Activated CD4-positive, alpha-beta T cell treated with anti-CD3 and anti-CD28 coated beads, Interleukin-2, amount 10 ng/mL, durations not matched to agents 7 days and 5 days (primary cell): ENCODE data around the gene OSBP2. TPM values are rescaled to one million over a fixed set of nuclear protein-coding genes. Genes with fewer than 3 reads are reported as not detected.

Experiments used
- CTCF ChIA-PET: fragments of 350-600 bp; sonication (Branson Sonifier 250); formaldehyde crosslinking; loops from one replicate; lab custom pipeline; 2021; ENCODE audit warnings: antibody characterized with exemption; lab: Charles Lee
- POLR2A ChIA-PET: fragments of 350-600 bp; sonication (Branson Sonifier 250); formaldehyde crosslinking; loops from one replicate; lab custom pipeline; 2021; ENCODE audit warnings: antibody characterized with exemption; lab: Charles Lee
- DNase-seq: peaks from one replicate; pipeline ENCODE4 v3.0.0-alpha.2; 2020
- H3K27ac Mint-ChIP-seq: one replicate; pipeline ENCODE4 v1.8.0; 2021; ENCODE audit warnings: mild to moderate bottlenecking, moderate library complexity, mixed read lengths
- H3K27me3 Mint-ChIP-seq: one replicate; pipeline ENCODE4 v1.8.0; 2021; ENCODE audit warnings: mixed read lengths
- H3K36me3 Mint-ChIP-seq: one replicate; pipeline ENCODE4 v1.8.0; 2021; ENCODE audit warnings: low read depth, mixed read lengths
- H3K4me1 Mint-ChIP-seq: one replicate; pipeline ENCODE4 v1.8.0; 2021; ENCODE audit warnings: mixed read lengths
- H3K4me3 Mint-ChIP-seq: one replicate; pipeline ENCODE4 v1.8.0; 2021; ENCODE audit warnings: mild to moderate bottlenecking, moderate library complexity, mixed read lengths
- H3K9me3 Mint-ChIP-seq: one replicate; pipeline ENCODE4 v1.8.0; 2021; ENCODE audit warnings: mixed read lengths
- total RNA-seq, 2 experiments: library from RNA; stranded (reverse); gene quantifications; one replicate each; pipeline ENCODE4 v1.2.3, GENCODE V29; 2021

OSBP2 gene
- total RNA-seq, 2 experiments from 2014 or later: 1.1 TPM

- Mint-ChIP-seq H3K36me3 (no peaks in the 10 kb centered on the region), H3K27ac (no peak overlapping the region), H3K4me3 (no peak overlapping the region), H3K9me3 (no peaks in the 10 kb centered on the region), H3K4me1 (peaks cover 2% of the 10 kb centered on the region), H3K27me3 (peaks cover 15% of the 10 kb centered on the region)
- ChIA-PET CTCF (interaction anchor here (0.5 kb wide), 1 partner anchor 92 kb away, joined by 4 read pairs; no protein-coding TSS in a partner anchor), POLR2A (no interaction called here)
- no peak for DNase-seq
Measured at GRCh38 chr22:30827646-30828045, 133.0 kb downstream of the OSBP2 start.

GRCh38 chr22:30828187-30829155, 133.8 kb downstream of the OSBP2 start:
- CTCF ChIA-PET: interaction anchor here (0.5 kb wide), 1 partner anchor 92 kb away, joined by 4 read pairs; no protein-coding TSS in a partner anchor
- POLR2A ChIA-PET: no interaction called here

GRCh38 chr22:30829901-30830550, 135.4 kb downstream of the OSBP2 start:
- no peak for DNase-seq
- Mint-ChIP-seq H3K27ac (no peak overlapping the region), H3K4me1 (no peaks in the 10 kb centered on the region), H3K27me3 (peaks cover 5% of the 10 kb centered on the region), H3K4me3 (no peak overlapping the region), H3K9me3 (no peaks in the 10 kb centered on the region), H3K36me3 (no peaks in the 10 kb centered on the region)
- ChIA-PET POLR2A (no interaction called here), CTCF (no interaction called here)

More at GRCh38 chr22:30828187-30829155, 133.8 kb downstream of the OSBP2 start:
- H3K27me3 Mint-ChIP-seq: peaks cover 10% of the 10 kb centered on the region
- H3K9me3 Mint-ChIP-seq: no peaks in the 10 kb centered on the region
- H3K27ac Mint-ChIP-seq: no peak overlapping the region
- no peaks in the 10 kb centered on the region for H3K36me3 Mint-ChIP-seq
- no peak for DNase-seq
- H3K4me1 Mint-ChIP-seq: no peaks in the 10 kb centered on the region
- no peak overlapping the region for H3K4me3 Mint-ChIP-seq

GRCh38 chr22:30830907-30831306, 136.2 kb downstream of the OSBP2 start:
- DNase-seq: no peak
- no peaks in the 10 kb centered on the region for H3K9me3 Mint-ChIP-seq
- peaks cover 5% of the 10 kb centered on the region for H3K27me3 Mint-ChIP-seq
- POLR2A ChIA-PET: no interaction called here
- H3K4me3 Mint-ChIP-seq: no peak overlapping the region
- no peaks in the 10 kb centered on the region for H3K36me3 Mint-ChIP-seq
- H3K27ac Mint-ChIP-seq: no peak overlapping the region
- no peaks in the 10 kb centered on the region for H3K4me1 Mint-ChIP-seq
- CTCF ChIA-PET: no interaction called here

GRCh38 chr22:30832407-30832987, 137.8 kb downstream of the OSBP2 start:
- POLR2A ChIA-PET: no interaction called here
- no peak overlapping the region for H3K27ac Mint-ChIP-seq
- no peak overlapping the region for H3K4me3 Mint-ChIP-seq
- H3K36me3 Mint-ChIP-seq: no peaks in the 10 kb centered on the region
- H3K4me1 Mint-ChIP-seq: no peaks in the 10 kb centered on the region
- CTCF ChIA-PET: no interaction called here
- DNase-seq: no peak
- H3K9me3 Mint-ChIP-seq: no peaks in the 10 kb centered on the region
- H3K27me3 Mint-ChIP-seq: peaks cover 5% of the 10 kb centered on the region

GRCh38 chr22:30833322-30833721, 138.6 kb downstream of the OSBP2 start:
- H3K4me1 Mint-ChIP-seq: no peaks in the 10 kb centered on the region
- no peak overlapping the region for H3K4me3 Mint-ChIP-seq
- H3K27me3 Mint-ChIP-seq: peaks cover 5% of the 10 kb centered on the region
- ChIA-PET CTCF (interaction anchor here (0.6 kb wide), 1 partner anchor 877 kb away, joined by 4 read pairs; no protein-coding TSS in a partner anchor), POLR2A (no interaction called here)
- peaks cover under 1% of the 10 kb centered on the region for H3K9me3 Mint-ChIP-seq
- no peaks in the 10 kb centered on the region for H3K36me3 Mint-ChIP-seq
- no peak overlapping the region for H3K27ac Mint-ChIP-seq
- DNase-seq: no peak

GRCh38 chr22:30837531-30837930, 142.9 kb downstream of the OSBP2 start:
- Mint-ChIP-seq H3K9me3 (peaks cover 2% of the 10 kb centered on the region), H3K27me3 (peaks cover 8% of the 10 kb centered on the region), H3K4me1 (no peaks in the 10 kb centered on the region), H3K27ac (no peak overlapping the region), H3K36me3 (no peaks in the 10 kb centered on the region), H3K4me3 (no peak overlapping the region)
- POLR2A ChIA-PET: no interaction called here
- CTCF ChIA-PET: no interaction called here
- DNase-seq: no peak

GRCh38 chr22:30838111-30838510, 143.4 kb downstream of the OSBP2 start:
- Mint-ChIP-seq H3K27ac (no peak overlapping the region), H3K4me3 (no peak overlapping the region), H3K36me3 (no peaks in the 10 kb centered on the region), H3K4me1 (no peaks in the 10 kb centered on the region), H3K27me3 (peaks cover 8% of the 10 kb centered on the region), H3K9me3 (peaks cover 2% of the 10 kb centered on the region)
- no peak for DNase-seq
- ChIA-PET CTCF (no interaction called here), POLR2A (no interaction called here)

GRCh38 chr22:30841273-30841672, 146.6 kb downstream of the OSBP2 start:
- DNase-seq: no peak
- Mint-ChIP-seq H3K27ac (no peak overlapping the region), H3K4me1 (no peaks in the 10 kb centered on the region), H3K27me3 (peaks cover 3% of the 10 kb centered on the region), H3K4me3 (no peak overlapping the region), H3K36me3 (no peaks in the 10 kb centered on the region), H3K9me3 (peaks cover 2% of the 10 kb centered on the region)
- POLR2A ChIA-PET: no interaction called here
- CTCF ChIA-PET: no interaction called here

- no peaks in the 10 kb centered on the region for H3K36me3 Mint-ChIP-seq
- peaks cover 2% of the 10 kb centered on the region for H3K9me3 Mint-ChIP-seq
- no peak overlapping the region for H3K4me3 Mint-ChIP-seq
- ChIA-PET CTCF (no interaction called here), POLR2A (no interaction called here)
- H3K27ac Mint-ChIP-seq: no peak overlapping the region
- H3K4me1 Mint-ChIP-seq: no peaks in the 10 kb centered on the region
- H3K27me3 Mint-ChIP-seq: peaks cover 5% of the 10 kb centered on the region
- no peak for DNase-seq
Measured at GRCh38 chr22:30843245-30843644, 148.6 kb downstream of the OSBP2 start.

- ChIA-PET CTCF (no interaction called here), POLR2A (no interaction called here)
- no peak for DNase-seq
- Mint-ChIP-seq H3K4me1 (no peaks in the 10 kb centered on the region), H3K27ac (no peak overlapping the region), H3K36me3 (no peaks in the 10 kb centered on the region), H3K27me3 (peaks cover 12% of the 10 kb centered on the region), H3K9me3 (peaks cover under 1% of the 10 kb centered on the region), H3K4me3 (no peak overlapping the region)
Measured at GRCh38 chr22:30847583-30847982, 152.9 kb downstream of the OSBP2 start.

- no peak overlapping the region for H3K27ac Mint-ChIP-seq
- no peak overlapping the region for H3K4me3 Mint-ChIP-seq
- peaks cover 4% of the 10 kb centered on the region for H3K27me3 Mint-ChIP-seq
- H3K9me3 Mint-ChIP-seq: peaks cover 9% of the 10 kb centered on the region
- ChIA-PET POLR2A (no interaction called here), CTCF (no interaction called here)
- no peak for DNase-seq
- no peaks in the 10 kb centered on the region for H3K36me3 Mint-ChIP-seq
- H3K4me1 Mint-ChIP-seq: no peaks in the 10 kb centered on the region
Measured at GRCh38 chr22:30855266-30855665, 160.6 kb downstream of the OSBP2 start.
